K562 (cell line): ENCODE data around the gene ABCA4. TPM values are rescaled to one million over a fixed set of nuclear protein-coding genes. Genes with fewer than 3 reads are reported as not detected.

ENCODE experiments used
- ATAC-seq: fragments of 200-7000 bp; cut with Tn5 transposase; 3 replicates; pipeline ENCODE4 v1.9.1; 2020; ENCODE audit warnings: moderate library complexity
- BruUV-seq: library from RNA; stranded (reverse); fragments of 400-500 nt; replicated peaks from 2 replicates; lab custom pipeline; 2021; lab: Mats Ljungman, UMichigan
- CTCF ChIA-PET: fragments of 300-600 bp; formaldehyde crosslinking; extraction: SDS; loops from one replicate; lab custom pipeline; 2021; ENCODE audit warnings: low intra/inter-chr PET ratio; lab: Yijun Ruan, JAX
- POLR2A ChIA-PET: fragments of 300-600, 350-650 bp; sonication (Branson Sonifier 250); formaldehyde crosslinking; extraction: SDS; loops from one replicate; lab custom pipeline; 2021; ENCODE audit warnings: antibody characterized with exemption, inconsistent platforms; lab: Yijun Ruan, JAX
- DNase-seq, 4 experiments: peaks; one replicate each; pipeline versions ENCODE4 v3.0.0 to v3.0.0-alpha.2; 2011 to 2018; ENCODE audit warnings: low spot score in 3 of 4, mixed read lengths in 3 of 4; ENCODE audit errors: extremely low read depth in 1 of 4
- FAIRE-seq: peaks from 2 replicates; lab custom pipeline; 2011; peaks lifted over from hg19 to GRCh38; lab: Jason Lieb, UNC
- H2AFZ ChIP-seq: 2 replicates; pipeline ENCODE4 v1.6.0; 2011; ENCODE audit warnings: low read depth, low read length, control low read depth, inconsistent platforms
- H3K27ac ChIP-seq: fragments of 200-600 bp; 3 replicates; pipeline ENCODE4 v1.8.0; 2011; ENCODE audit warnings: low read depth, mild to moderate bottlenecking, control low read depth, inconsistent platforms, low read length, moderate library complexity, mixed read lengths; ENCODE audit errors: extremely low read depth
- H3K27me3 ChIP-seq, 2 experiments: fragments of 300-600 bp in 1 of 2; 2 replicates in 1 of 2; 3 replicates in 1 of 2; pipeline versions ENCODE4 v1.6.0 to v1.8.0; 2011; ENCODE audit warnings: inconsistent platforms in 2 of 2, low read length in 2 of 2, mild to moderate bottlenecking in 1 of 2, mixed read lengths in 1 of 2, moderate library complexity in 1 of 2; ENCODE audit not compliant: control insufficient read depth in 2 of 2, insufficient read depth in 2 of 2
- H3K36me3 ChIP-seq: fragments of 300-600 bp; 3 replicates; pipeline ENCODE4 v1.8.0; 2011; ENCODE audit warnings: mild to moderate bottlenecking, low read length, inconsistent platforms; ENCODE audit not compliant: control insufficient read depth, insufficient read depth
- H3K4me1 ChIP-seq, 2 experiments: fragments of 200-600 bp in 1 of 2; replicated peaks in 1 of 2; 2 replicates in 1 of 2; 3 replicates in 1 of 2; pipeline versions ENCODE4 v1.5.1 to v1.8.0; 2011; ENCODE audit warnings: inconsistent platforms in 2 of 2, low read length in 2 of 2, mild to moderate bottlenecking in 1 of 2, mixed read lengths in 1 of 2, moderate library complexity in 1 of 2; ENCODE audit not compliant: control insufficient read depth in 2 of 2, insufficient read depth in 2 of 2
- H3K4me2 ChIP-seq: 2 replicates; pipeline ENCODE4 v1.6.1; 2011; ENCODE audit warnings: low read length, control low read depth, inconsistent platforms, mixed read lengths; ENCODE audit not compliant: insufficient read depth
- H3K4me3 ChIP-seq: fragments of 200-600 bp; sonication (generic), shearing (Covaris generic); 2 replicates; pipeline ENCODE4 v1.5.1; 2016; ENCODE audit warnings: control low read depth, inconsistent platforms
- H3K79me2 ChIP-seq: fragments of 200-600 bp; 3 replicates; pipeline ENCODE4 v1.8.0; 2011; ENCODE audit warnings: low read length, inconsistent platforms; ENCODE audit not compliant: control insufficient read depth, insufficient read depth
- H3K9ac ChIP-seq, 2 experiments: 2 replicates each; pipeline versions ENCODE4 v1.6.0 to v1.6.1; 2011; ENCODE audit warnings: low read depth in 2 of 2, low read length in 2 of 2, control low read depth in 1 of 2, inconsistent platforms in 1 of 2, mild to moderate bottlenecking in 1 of 2, mixed read lengths in 1 of 2; ENCODE audit not compliant: insufficient read depth in 1 of 2
- H3K9me1 ChIP-seq: one replicate; pipeline ENCODE4 v1.6.0; 2011; ENCODE audit warnings: inconsistent platforms, mild to moderate bottlenecking, low read length, moderate library complexity; ENCODE audit not compliant: control insufficient read depth, insufficient read depth
- H3K9me3 ChIP-seq: replicated peaks from 2 replicates; pipeline ENCODE4 v1.5.1; 2011; ENCODE audit warnings: low read depth, low read length, inconsistent platforms; ENCODE audit not compliant: control insufficient read depth, insufficient read depth
- H4K20me1 ChIP-seq: replicated peaks from 2 replicates; pipeline ENCODE4 v1.6.1; 2011; ENCODE audit warnings: low read length, inconsistent platforms, mixed read lengths; ENCODE audit not compliant: control insufficient read depth, insufficient read depth
- CTCFL ChIP-seq: IDR thresholded peaks from 2 replicates; pipeline ENCODE4 v1.6.1; 2011; ENCODE audit warnings: borderline replicate concordance, low read depth, mild to moderate bottlenecking, moderate library complexity, low read length; ENCODE audit not compliant: insufficient read depth, poor library complexity, severe bottlenecking
- GABPA ChIP-seq: fragments of 200-800 bp; sonication (Bioruptor generic); conservative IDR thresholded peaks from 2 replicates; pipeline ENCODE4 v1.6.1; 2016; ENCODE audit warnings: low read depth, missing genetic modification characterization, missing compliant biosample characterization
- HMGXB4 ChIP-seq: sonication (generic); formaldehyde crosslinking; IDR thresholded peaks from 2 replicates; pipeline ENCODE4 v1.8.1; 2023; ENCODE audit warnings: mild to moderate bottlenecking, missing genetic modification reagents
- HNRNPK ChIP-seq: fragments of 200-400 bp; formaldehyde crosslinking; IDR thresholded peaks from one replicate; pipeline ENCODE4 v1.6.1; 2018; ENCODE audit warnings: mild to moderate bottlenecking, low read depth, low read length; ENCODE audit not compliant: poor library complexity, severe bottlenecking
- JUNB ChIP-seq: fragments of 450-650 bp; formaldehyde crosslinking; conservative IDR thresholded peaks from 2 replicates; pipeline ENCODE4 v1.4.0; 2020; ENCODE audit warnings: mild to moderate bottlenecking
- PCBP1 ChIP-seq: fragments of 200-400 bp; formaldehyde crosslinking; IDR thresholded peaks from 2 replicates; pipeline ENCODE4 v1.6.1; 2018; ENCODE audit warnings: mild to moderate bottlenecking, low read depth, low read length; ENCODE audit not compliant: poor library complexity, severe bottlenecking
- PCBP2 ChIP-seq: fragments of 200-400 bp; formaldehyde crosslinking; IDR thresholded peaks from 2 replicates; pipeline ENCODE4 v1.6.1; 2018; ENCODE audit warnings: low read length, low read depth, mild to moderate bottlenecking, moderate library complexity; ENCODE audit not compliant: poor library complexity, severe bottlenecking
- SPI1 ChIP-seq: IDR thresholded peaks from 2 replicates; pipeline ENCODE4 v1.6.1; 2011; ENCODE audit warnings: low read depth, low read length, control low read depth, borderline replicate concordance
- WGBS: fragments of 100-300 bp; shearing (Covaris generic); methylation state at CpG from one replicate; pipeline ENCODE4 v1.1.6; 2016; ENCODE audit warnings: low coverage, mixed read lengths; ENCODE audit not compliant: insufficient coverage; ENCODE audit errors: missing lambda C conversion rate; 5-methylcytosine and 5-hydroxymethylcytosine counted together
- in situ Hi-C: fragments of 300-500 bp; cut with MboI; formaldehyde crosslinking; loops from 4 replicates; pipeline ENCODE4 v1.15.0; 2018; ENCODE audit warnings: inconsistent platforms, mixed read lengths
- intact Hi-C: fragments of 100-400 bp; cut with micrococcal nuclease; formaldehyde crosslinking; loops from 2 replicates; pipeline ENCODE4 v1.14.2; 2022
- polyA plus RNA-seq, 8 experiments: library from polyadenylated mRNA; depleted of rRNA in 4 of 8; stranded (reverse) in 5 of 8; unstranded in 3 of 8; fragments of >200 nt; fragmentation: Nextera tagmentation in 2 of 8; fragmentation: Illumina TruSeq in 1 of 8; extraction: Ambion mirVana in 2 of 8; extraction: Trizol in 1 of 8; gene quantifications; 2 replicates each; pipeline versions ENCODE4 v1.2.1 to v1.2.3, GENCODE V29; 2011 to 2014; ENCODE audit warnings: inconsistent platforms in 1 of 8, missing spikeins in 1 of 8
- total RNA-seq, 7 experiments: library from RNA; depleted of rRNA in 6 of 7; stranded (reverse); fragments of >200 nt in 6 of 7; fragmentation: Illumina TruSeq in 2 of 7; extraction: Trizol in 2 of 7; gene quantifications; 2 replicates each; pipeline versions ENCODE4 v1.2.1 to v1.2.3, GENCODE V29; 2011 to 2021; ENCODE audit warnings: low replicate concordance in 1 of 7

ABCA4 gene
- total and polyA plus RNA-seq, 9 of the 15 experiments (the other 6 are each of a cell fraction or from before 2014, with no cell fraction given) = 0.01 to 0.04 TPM; not detected in 7

GRCh38 chr1:94043738-94044289 lies 77.1 kb downstream of the ABCA4 start:
- TF ChIP-seq HMGXB4 (CRISPR knock-in tag) = no peak
- 0 out of 2 replicates have a peak, but pooled peaks have one; percentile 13 for TF ChIP-seq SPI1
- TF ChIP-seq CTCFL = no peak
- TF ChIP-seq PCBP1 = peak; percentile 70
- peak; percentile 80 for TF ChIP-seq PCBP2
- TF ChIP-seq HNRNPK = peak; percentile 74
- TF ChIP-seq JUNB (CRISPR knock-in tag) = no peak
- peak; percentile 27; the same call in 1 of the 2 replicates for TF ChIP-seq GABPA (tag)
- Histone ChIP-seq H4K20me1 (no peaks in the 10 kb centered on the region), H3K79me2 (no peaks in the 10 kb centered on the region), H3K9me1 (no peaks in the 10 kb centered on the region), H3K9ac (no peak overlapping the region), H3K36me3 (no peaks in the 10 kb centered on the region), H3K4me2 (no peak overlapping the region), H3K4me3 (no peak overlapping the region), H3K27ac (no peak overlapping the region), H2AFZ (no peak overlapping the region), H3K4me1 (0 out of 5 replicates have a peak, but pooled peaks cover 0 to 4% of the 10 kb centered on the region in 2 experiments), H3K9me3 (no peaks in the 10 kb centered on the region), H3K27me3 (peaks cover 9 to 30% of the 10 kb centered on the region in 2 experiments; a peak in 4 of 5 replicates)
- DNase-seq (no peak), FAIRE-seq (no peak), ATAC-seq (no peak)
- no TSS peak for BruUV-seq
- CTCF ChIA-PET = no interaction called here
- POLR2A ChIA-PET = no interaction called here
- intact Hi-C loops = no loop called here
- 15% methylated on average over 2 of the region's 4 CpGs for WGBS
- in situ Hi-C loops = loop anchor here (10.0 kb wide), 1 partner anchor 421 kb away; no protein-coding TSS in a partner anchor
